Measurements from ENCODE around the gene NR4A1. TPM values are rescaled to one million over a fixed set of nuclear protein-coding genes. Genes with fewer than 3 reads are reported as not detected.

NR4A1 gene
- total RNA-seq, 3 donors from 2014 or later (not counting 1 experiment from before 2014, with no cell fraction given) = 72.5 to 177 (median 96.7) TPM

- no peak overlapping the region for H3K4me3 Mint-ChIP-seq
- peaks cover 0 to 6% of the 10 kb centered on the region in 2 donors for H3K4me1 Mint-ChIP-seq
- ATAC-seq (no peak), DNase-seq (no peak)
- Histone ChIP-seq H3K4me1 (ENCODE audit: control insufficient read depth, insufficient read depth, low read length) (peaks cover 5% of the 10 kb centered on the region), H3K27ac (ENCODE audit: low read length) (no peak overlapping the region), H3K36me3 (ENCODE audit: control insufficient read depth, insufficient read depth, low read length) (no peaks in the 10 kb centered on the region), H3K9me3 (ENCODE audit: control insufficient read depth, insufficient read depth, low read length) (no peaks in the 10 kb centered on the region), H3K27me3 (ENCODE audit: control insufficient read depth, insufficient read depth, low read length) (peaks cover 6% of the 10 kb centered on the region), H3K4me3 (ENCODE audit: low read length) (no peak overlapping the region)
- no peak overlapping the region for H3K27ac Mint-ChIP-seq
- peaks cover 30 to 40% of the 10 kb centered on the region in 2 donors for H3K27me3 Mint-ChIP-seq (ENCODE audit: low read depth in 2 of 2)
- TF ChIP-seq CTCF (IDR thresholded peaks at IDR 0.05) = no peak
- H3K36me3 Mint-ChIP-seq = no peaks in the 10 kb centered on the region
- intact Hi-C loops (cut with micrococcal nuclease) = no loop called here
- no peaks in the 10 kb centered on the region for H3K9me3 Mint-ChIP-seq
- 76% methylated on average over 22 of the region's 22 CpGs for whole genome bisulfite sequencing (ENCODE audit: insufficient coverage)
Measured at GRCh38 chr12:52086944-52087835, 35.9 kb downstream of the NR4A1 start.

- DNase-seq (no peak), ATAC-seq (no peak)
- Mint-ChIP-seq H3K9me3 (no peaks in the 10 kb centered on the region), H3K4me3 (no peak overlapping the region), H3K36me3 (no peaks in the 10 kb centered on the region), H3K4me1 (peaks cover 0 to 5% of the 10 kb centered on the region in 2 donors), H3K27ac (no peak overlapping the region), H3K27me3 (ENCODE audit: low read depth in 2 of 2) (peaks cover 30 to 42% of the 10 kb centered on the region in 2 donors)
- 60% methylated on average over 20 of the region's 20 CpGs for WGBS (ENCODE audit: insufficient coverage)
- Histone ChIP-seq H3K4me1 (ENCODE audit: control insufficient read depth, insufficient read depth, low read length) (peaks cover 3% of the 10 kb centered on the region), H3K27me3 (ENCODE audit: control insufficient read depth, insufficient read depth, low read length) (peaks cover 6% of the 10 kb centered on the region), H3K27ac (ENCODE audit: low read length) (no peak overlapping the region), H3K9me3 (ENCODE audit: control insufficient read depth, insufficient read depth, low read length) (no peaks in the 10 kb centered on the region), H3K4me3 (ENCODE audit: low read length) (no peak overlapping the region), H3K36me3 (ENCODE audit: control insufficient read depth, insufficient read depth, low read length) (no peaks in the 10 kb centered on the region)
- TF ChIP-seq CTCF (IDR thresholded peaks at IDR 0.05) = no peak
- intact Hi-C loops (cut with micrococcal nuclease) = no loop called here
Measured at GRCh38 chr12:52087961-52088820, 36.9 kb downstream of the NR4A1 start.

- 91% methylated on average over 11 of the region's 11 CpGs for WGBS (ENCODE audit: insufficient coverage)
- no peak for DNase-seq
- Histone ChIP-seq H3K27ac (ENCODE audit: low read length) (no peak overlapping the region), H3K36me3 (ENCODE audit: control insufficient read depth, insufficient read depth, low read length) (no peaks in the 10 kb centered on the region), H3K4me3 (ENCODE audit: low read length) (no peak overlapping the region), H3K4me1 (ENCODE audit: control insufficient read depth, insufficient read depth, low read length) (no peaks in the 10 kb centered on the region), H3K9me3 (ENCODE audit: control insufficient read depth, insufficient read depth, low read length) (no peaks in the 10 kb centered on the region), H3K27me3 (ENCODE audit: control insufficient read depth, insufficient read depth, low read length) (peaks cover 6% of the 10 kb centered on the region)
- no peaks in the 10 kb centered on the region for H3K4me1 Mint-ChIP-seq
- ATAC-seq = no peak
- peaks cover 32 to 42% of the 10 kb centered on the region in 2 donors for H3K27me3 Mint-ChIP-seq (ENCODE audit: low read depth in 2 of 2)
- no peak overlapping the region for H3K27ac Mint-ChIP-seq
- H3K4me3 Mint-ChIP-seq = no peak overlapping the region
- no peaks in the 10 kb centered on the region for H3K9me3 Mint-ChIP-seq
- H3K36me3 Mint-ChIP-seq = no peaks in the 10 kb centered on the region
- TF ChIP-seq CTCF (IDR thresholded peaks at IDR 0.05) = no peak
- intact Hi-C loops (cut with micrococcal nuclease) = no loop called here
Measured at GRCh38 chr12:52089491-52089890, 38.2 kb downstream of the NR4A1 start.

Data from natural killer cell (primary cell).